Stimulated activated CD4-positive, alpha-beta T cell treated with anti-CD3 and anti-CD28 coated beads, Interleukin-2, amount 100 ng/mL, for 4 hours (primary cell): ENCODE results near the gene RHBG.

ENCODE experiments used
- DNase-seq: peaks from one replicate; pipeline ENCODE4 v3.0.0-alpha.2; 2020; ENCODE audit warnings: low read depth

RHBG gene

GRCh38 chr1:156386949-156387869 is 18.2 kb downstream of the RHBG start:
- DNase-seq, result no peak

- no peak for DNase-seq
Observed at GRCh38 chr1:156387870-156388173, 18.8 kb downstream of the RHBG start.

GRCh38 chr1:156388174-156389137 is 19.4 kb downstream of the RHBG start:
- DNase-seq, result no peak

- no peak for DNase-seq
Observed at GRCh38 chr1:156389311-156389710, 20.3 kb downstream of the RHBG start.

GRCh38 chr1:156390469-156391365 is 21.7 kb downstream of the RHBG start:
- DNase-seq, result no peak

- DNase-seq, result no peak
Observed at GRCh38 chr1:156391366-156391677, 22.3 kb downstream of the RHBG start.

- no peak for DNase-seq
Observed at GRCh38 chr1:156391701-156392100, 22.7 kb downstream of the RHBG start.

GRCh38 chr1:156392452-156392853 is 23.4 kb downstream of the RHBG start:
- no peak for DNase-seq

- no peak for DNase-seq
Observed at GRCh38 chr1:156393095-156393494, 24.1 kb downstream of the RHBG start.

GRCh38 chr1:156394082-156394481 is 25.1 kb downstream of the RHBG start:
- no peak for DNase-seq

GRCh38 chr1:156394835-156395461 is 25.9 kb downstream of the RHBG start:
- DNase-seq, result no peak

- DNase-seq, result no peak
Observed at GRCh38 chr1:156399355-156400125, 30.5 kb downstream of the RHBG start.

GRCh38 chr1:156400191-156400935 is 31.4 kb downstream of the RHBG start:
- DNase-seq, result no peak

GRCh38 chr1:156401041-156401574 is 32.1 kb downstream of the RHBG start:
- no peak for DNase-seq

GRCh38 chr1:156401681-156402081 is 32.7 kb downstream of the RHBG start:
- DNase-seq, result no peak

GRCh38 chr1:156402331-156403020 is 33.5 kb downstream of the RHBG start:
- DNase-seq, result no peak

GRCh38 chr1:156405670-156406069 is 36.7 kb downstream of the RHBG start:
- no peak for DNase-seq

- no peak for DNase-seq
Observed at GRCh38 chr1:156406251-156406650, 37.2 kb downstream of the RHBG start.

GRCh38 chr1:156407344-156407743 is 38.3 kb downstream of the RHBG start:
- no peak for DNase-seq
